ENCODE data around the gene ABCC8.

The ABCC8 gene

DNA sequence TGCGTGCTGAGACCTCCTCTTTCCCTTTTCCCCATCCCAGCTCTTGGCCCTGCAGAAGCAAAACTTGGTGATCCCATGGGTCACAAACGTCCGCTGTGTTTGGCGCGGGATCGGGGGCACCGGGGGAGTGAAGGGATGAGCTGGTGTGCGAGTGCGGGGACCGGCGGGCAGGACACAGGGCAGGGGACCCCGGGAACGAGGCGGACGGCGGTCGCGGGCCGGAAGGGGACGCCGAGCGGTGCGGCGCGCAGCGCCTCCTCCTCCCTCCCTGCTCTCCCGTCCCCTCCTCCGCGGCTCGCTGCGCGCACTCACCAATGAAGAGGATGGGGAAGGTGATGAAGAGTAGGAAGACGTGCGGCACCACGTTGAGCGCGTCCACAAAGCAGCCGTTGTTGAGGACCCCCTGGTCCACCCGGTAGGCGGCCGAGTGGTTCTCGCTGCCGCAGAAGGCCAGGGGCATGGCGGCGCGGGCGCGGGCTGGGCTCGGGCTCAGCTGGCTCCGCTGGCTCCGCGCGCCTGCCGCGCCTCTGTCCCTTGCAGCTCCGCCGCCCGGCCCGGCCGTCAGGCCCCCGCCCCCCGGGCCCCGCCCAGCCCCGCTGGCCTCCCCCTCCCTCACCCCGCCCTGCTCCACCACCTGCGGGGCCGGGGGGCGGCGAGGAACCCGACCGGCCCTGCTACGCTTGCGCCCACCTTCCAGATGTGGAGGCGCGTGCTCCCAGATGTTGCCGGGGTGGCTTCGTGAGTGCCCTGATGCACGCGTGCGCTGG lies at the start of gene ABCC8:
Gene ABCC8 (minus strand): TSS at position 529 of the 767 bp plus-strand sequence. CDS start 69 bp downstream, at position 460.
- DNase-seq (ENCODE audit: low read depth) = no peak

DNA sequence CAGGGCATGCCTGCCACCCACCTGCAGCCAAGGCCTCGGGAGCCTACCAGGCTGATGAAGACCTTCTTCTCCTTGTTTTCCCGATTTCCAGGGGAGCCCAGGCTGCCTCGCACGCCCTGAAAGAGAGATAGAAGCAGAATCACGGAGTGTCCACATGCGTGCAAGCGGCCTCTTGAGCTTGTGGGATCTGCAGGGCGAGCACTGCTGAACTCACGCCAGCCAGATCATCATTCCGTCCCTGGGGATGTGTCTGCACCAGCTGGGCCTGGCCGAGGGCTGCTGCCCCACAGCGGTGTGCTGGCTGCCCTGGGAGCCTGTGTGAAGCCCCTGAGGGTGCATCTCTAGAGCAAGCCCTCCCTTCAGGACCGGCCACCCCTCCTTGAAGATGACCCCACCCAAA lies 49.7 kb upstream of the ABCC8 start:
- DNase-seq (ENCODE audit: low read depth) = no peak

DNA sequence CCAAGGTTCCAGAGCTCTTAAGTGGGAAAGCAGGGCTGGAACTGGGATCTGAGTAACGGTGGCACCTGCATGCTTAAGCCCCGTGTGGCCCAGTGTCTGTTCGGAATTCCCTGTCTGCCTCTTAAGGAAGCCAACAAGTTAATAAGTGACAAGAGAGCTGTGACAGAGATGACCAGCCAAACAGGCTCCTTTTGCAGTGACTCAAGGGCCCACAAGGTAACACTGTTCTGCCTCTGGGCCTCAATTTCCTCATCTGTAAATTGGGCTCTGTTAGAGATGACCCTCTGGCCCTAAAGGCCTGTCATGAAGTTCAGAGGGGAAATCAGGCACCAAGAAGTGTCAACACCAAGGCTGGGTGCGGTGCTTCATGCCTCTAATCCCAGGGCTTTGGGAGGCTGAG lies 48.9 kb upstream of the ABCC8 start:
- DNase-seq (ENCODE audit: low read depth) = no peak

DNA sequence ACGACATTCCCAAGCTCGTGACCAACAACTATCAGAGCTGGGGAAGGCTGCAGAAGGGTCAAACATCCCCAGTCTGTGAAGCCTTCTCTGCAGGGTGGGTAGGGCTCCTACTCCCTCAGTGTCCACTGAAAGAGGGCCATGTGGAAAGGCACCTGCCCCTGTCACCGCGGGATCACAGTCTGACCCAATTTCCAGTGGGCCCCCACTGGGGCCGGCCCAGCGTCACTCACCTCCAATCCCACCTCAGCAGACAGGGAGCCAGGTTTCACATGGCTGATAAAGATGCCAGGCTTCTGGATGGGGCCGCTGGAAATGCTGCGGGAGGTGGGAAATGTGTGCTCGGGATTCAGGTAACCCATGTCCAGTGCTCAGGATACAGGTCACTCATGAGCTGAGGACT lies 47.6 kb upstream of the ABCC8 start:
- DNase-seq (ENCODE audit: low read depth) = no peak

GRCh38 chr11:17522655-17523054 lies 46.0 kb upstream of the ABCC8 start:
- no peak for DNase-seq (ENCODE audit: low read depth)

- no peak for DNase-seq (ENCODE audit: low read depth)
Observed at GRCh38 chr11:17521106-17521900, 44.7 kb upstream of the ABCC8 start.

- DNase-seq (ENCODE audit: low read depth) = no peak
Observed at GRCh38 chr11:17519061-17519885, 42.6 kb upstream of the ABCC8 start.

DNA sequence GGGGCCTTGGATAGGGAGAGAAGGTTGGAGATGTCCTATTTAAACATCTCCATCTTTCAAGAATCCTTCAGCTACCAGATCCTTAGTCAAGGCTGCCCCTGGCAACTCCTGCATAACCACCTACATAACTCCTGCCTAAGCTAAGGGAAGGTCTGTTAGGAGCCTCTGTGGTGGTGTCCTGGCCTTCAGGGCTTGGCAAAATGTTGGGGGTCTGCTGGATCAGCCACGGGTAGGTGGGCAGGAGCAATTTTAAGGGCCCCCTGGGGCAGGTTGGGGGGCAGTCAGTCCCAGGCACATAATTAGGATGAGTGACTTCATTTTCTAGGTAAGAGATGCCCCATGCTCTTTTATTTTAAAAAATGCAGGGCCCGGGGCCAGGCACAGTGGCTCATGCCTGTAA lies 41.7 kb upstream of the ABCC8 start:
- no peak for DNase-seq (ENCODE audit: low read depth)

DNA sequence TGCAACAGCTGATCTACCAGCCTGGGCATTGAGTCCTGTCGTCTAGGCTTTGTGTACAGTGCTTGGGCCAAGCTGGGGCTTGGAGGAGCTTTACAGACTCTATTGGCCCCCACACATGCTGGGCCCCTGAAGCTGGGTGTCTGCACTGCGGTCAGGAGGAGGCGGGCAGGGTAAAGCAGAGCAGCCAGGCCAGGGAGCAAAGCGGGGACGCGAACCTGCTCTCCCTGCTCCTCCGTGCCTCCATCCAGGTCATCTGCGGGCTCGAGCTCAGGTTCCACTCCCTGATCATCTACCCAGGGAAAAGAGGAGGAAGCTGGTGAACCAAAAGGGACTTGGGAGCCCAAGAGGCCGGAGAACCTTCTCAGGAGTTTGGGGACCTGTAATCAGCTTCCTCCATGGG lies 40.5 kb upstream of the ABCC8 start:
- DNase-seq (ENCODE audit: low read depth) = no peak

GRCh38 chr11:17516551-17517150 lies 40.0 kb upstream of the ABCC8 start:
- no peak for DNase-seq (ENCODE audit: low read depth)

DNA sequence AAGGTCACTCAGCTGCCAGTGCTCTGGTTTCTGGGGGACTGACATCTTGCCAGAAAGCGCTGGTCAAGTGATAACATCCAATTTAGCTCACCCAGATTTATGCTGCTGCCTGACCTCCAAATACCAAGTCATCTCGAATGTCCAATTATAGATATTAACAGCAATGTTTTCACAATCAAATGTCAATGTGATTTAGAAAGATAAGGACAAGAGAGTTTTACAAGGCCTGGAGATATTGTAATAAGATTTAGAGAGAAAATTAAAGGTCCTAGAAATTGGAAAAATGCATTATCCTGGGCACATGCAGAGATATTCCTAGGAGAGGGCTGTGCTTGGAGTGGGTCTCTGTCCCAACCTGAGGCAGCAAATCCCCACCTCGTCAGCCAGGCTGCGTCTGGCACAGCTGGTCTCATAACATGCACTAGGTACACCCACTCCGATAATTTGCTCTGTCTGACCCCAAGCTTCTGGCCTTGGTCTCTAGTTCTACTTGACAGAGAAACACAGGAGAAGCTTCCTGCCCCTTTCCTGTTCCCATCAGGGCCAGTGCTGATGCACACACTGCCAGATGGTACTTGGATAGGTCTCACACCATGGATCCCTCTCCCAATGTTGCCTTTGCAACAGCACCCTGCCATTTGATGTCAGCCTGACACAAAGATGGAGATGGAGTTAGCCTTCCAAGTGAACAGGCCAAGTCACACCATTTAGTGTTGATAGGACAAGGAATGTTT lies 39.0 kb upstream of the ABCC8 start:
- no peak for DNase-seq (ENCODE audit: low read depth)

DNA sequence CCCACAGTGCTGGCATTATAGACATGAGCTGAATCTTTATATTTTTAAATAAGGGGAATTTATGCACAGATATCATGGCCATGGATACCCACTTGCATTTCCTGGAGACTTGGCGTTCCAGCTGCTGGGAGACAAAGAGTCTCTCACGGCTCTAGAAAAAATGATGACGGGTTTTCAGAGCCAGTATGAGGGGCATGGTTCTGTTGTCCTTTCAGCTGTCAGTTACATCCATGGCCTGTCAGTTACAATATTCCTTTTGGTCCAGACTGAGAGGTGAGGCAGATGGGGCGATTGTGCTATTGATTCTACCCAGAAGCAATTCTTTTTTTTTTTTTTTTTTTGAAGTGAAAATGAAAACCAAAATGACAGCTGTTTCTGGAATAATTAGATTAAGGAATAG lies 37.8 kb upstream of the ABCC8 start:
- no peak for DNase-seq (ENCODE audit: low read depth)

DNA sequence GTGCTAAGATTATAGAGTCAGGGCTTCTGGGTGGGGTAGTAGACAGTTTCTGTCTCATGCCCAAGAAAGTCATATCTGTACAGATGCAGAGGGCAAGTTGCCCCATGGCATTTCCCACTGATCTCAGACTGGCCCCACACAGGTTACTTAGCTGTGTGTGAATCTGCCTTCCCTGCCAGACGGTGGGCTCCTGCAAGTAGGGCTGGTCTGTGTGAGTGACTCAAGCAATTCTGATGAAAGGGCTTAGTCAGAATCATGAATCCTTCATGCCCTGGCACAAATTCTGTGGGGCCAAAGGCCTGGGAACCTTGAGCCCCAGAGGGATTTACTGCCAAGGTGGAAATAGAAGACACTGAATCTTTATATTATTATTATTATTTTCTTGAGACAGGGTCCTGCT lies 37.2 kb upstream of the ABCC8 start:
- DNase-seq (ENCODE audit: low read depth) = no peak

- DNase-seq (ENCODE audit: low read depth) = no peak
Observed at GRCh38 chr11:17512101-17512500, 35.5 kb upstream of the ABCC8 start.

GRCh38 chr11:17511571-17511970 lies 34.9 kb upstream of the ABCC8 start:
- DNase-seq (ENCODE audit: low read depth) = no peak

DNA sequence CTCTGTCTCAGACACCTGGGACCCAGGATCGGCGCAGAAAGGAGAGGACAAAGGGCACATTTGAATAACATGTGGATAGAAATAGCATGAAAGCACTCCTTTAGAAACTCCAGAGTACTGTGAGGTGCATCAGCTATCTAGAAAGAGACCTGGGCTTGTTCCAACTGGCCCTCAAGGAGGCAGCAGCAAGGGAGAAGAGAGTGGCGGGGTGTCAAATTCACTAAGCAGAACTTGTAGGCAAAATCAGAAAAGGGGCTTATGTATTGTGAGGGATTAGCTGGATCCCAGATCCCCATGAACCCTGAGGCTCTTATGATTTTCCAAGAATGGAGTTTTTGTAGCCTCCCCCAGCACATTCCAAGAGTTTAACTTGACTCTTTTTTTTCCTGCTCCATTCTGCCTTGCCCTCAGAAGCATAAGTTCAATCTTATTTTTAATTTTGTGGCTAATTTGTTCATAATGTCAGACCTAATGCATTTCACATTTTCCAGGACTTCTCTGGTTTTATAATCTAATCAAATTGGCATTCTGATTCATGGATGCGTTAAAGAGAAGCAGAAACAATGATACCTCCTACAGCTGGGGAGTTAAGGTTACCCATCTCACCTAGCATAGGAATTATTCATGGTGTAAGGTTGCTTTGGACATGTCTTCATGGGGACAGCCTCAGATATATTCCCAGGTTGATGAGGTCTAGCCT lies 34.0 kb upstream of the ABCC8 start:
- DNase-seq (ENCODE audit: low read depth) = no peak

- no peak for DNase-seq (ENCODE audit: low read depth)
Observed at GRCh38 chr11:17508791-17509190, 32.1 kb upstream of the ABCC8 start.

GRCh38 chr11:17508306-17508705 lies 31.7 kb upstream of the ABCC8 start:
- DNase-seq (ENCODE audit: low read depth) = no peak

- DNase-seq (ENCODE audit: low read depth) = no peak
Observed at GRCh38 chr11:17507773-17508172, 31.1 kb upstream of the ABCC8 start.

DNA sequence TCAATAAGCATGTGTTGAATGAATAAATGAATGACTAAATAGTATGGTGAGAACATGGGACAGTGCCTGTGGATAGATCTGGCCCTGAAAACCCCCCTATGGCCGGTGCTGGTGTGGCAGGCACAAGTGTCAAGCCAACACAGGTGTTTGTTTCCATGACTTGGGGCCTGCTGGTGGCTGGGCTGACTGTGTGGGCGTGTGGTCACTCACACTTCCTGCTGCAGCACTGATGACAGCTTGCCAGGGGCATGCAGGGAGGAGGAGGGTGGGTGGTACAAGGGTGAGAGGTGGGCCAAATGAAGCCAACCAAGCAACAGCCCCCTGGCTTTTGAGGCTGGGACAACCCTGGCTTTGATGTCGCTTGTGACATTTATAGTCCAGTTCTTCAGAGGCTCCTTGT lies 30.3 kb upstream of the ABCC8 start:
- DNase-seq (ENCODE audit: low read depth) = no peak

- no peak for DNase-seq (ENCODE audit: low read depth)
Observed at GRCh38 chr11:17506314-17506713, 29.7 kb upstream of the ABCC8 start.

All from stimulated activated CD8-positive, alpha-beta memory T cell treated with anti-CD3 and anti-CD28 coated beads, Interleukin-15, amount 100 ng/mL, for 1 hour (primary cell).